ENCODE results near the gene ATP6V1A. TPM values are rescaled to one million over a fixed set of nuclear protein-coding genes. Genes with fewer than 3 reads are reported as not detected.

ATP6V1A gene
- polyA plus RNA-seq, 1 donor from 2014 or later: 225 TPM

GRCh38 chr3:113775516-113775915 is 28.7 kb downstream of the ATP6V1A start:
- H3K9me3 ChIP-seq (ENCODE audit: low read length): no peaks in the 10 kb centered on the region
- no peak overlapping the region for H3K9ac ChIP-seq (ENCODE audit: low read length)
- no peak overlapping the region for H3K27ac ChIP-seq (ENCODE audit: low read length)
- H3F3A ChIP-seq (ENCODE audit: insufficient read depth, low read length, poor library complexity, severe bottlenecking): no peaks in the 10 kb centered on the region
- H2AFZ ChIP-seq (ENCODE audit: low read depth, low read length): no peak overlapping the region
- TF ChIP-seq RAD21 (conservative IDR thresholded peaks at IDR 0.05): no peak
- TF ChIP-seq EZH2 (IDR thresholded peaks at IDR 0.05; ENCODE audit: borderline replicate concordance, insufficient read depth, low read length, poor library complexity, severe bottlenecking): no peak
- no peak for TF ChIP-seq EP300 (conservative IDR thresholded peaks at IDR 0.05; ENCODE audit: poor library complexity, severe bottlenecking)
- TF ChIP-seq REST (IDR thresholded peaks at IDR 0.05; ENCODE audit: borderline replicate concordance): no peak
- no peak for TF ChIP-seq MXI1 (conservative IDR thresholded peaks at IDR 0.05; ENCODE audit: poor library complexity, severe bottlenecking)
- TF ChIP-seq TAF1 (IDR thresholded peaks at IDR 0.05; ENCODE audit: low read depth): no peak
- no peak for TF ChIP-seq POLR2AphosphoS5 (IDR thresholded peaks at IDR 0.05)
- no peak for TF ChIP-seq SMC3 (conservative IDR thresholded peaks at IDR 0.05; ENCODE audit: poor library complexity)
- no peak for TF ChIP-seq CTCF (IDR thresholded peaks at IDR 0.05; ENCODE audit: poor library complexity, severe bottlenecking)
- no peak overlapping the region for H3K4me2 ChIP-seq (ENCODE audit: low read length)
- no peaks in the 10 kb centered on the region for H3K27me3 ChIP-seq (ENCODE audit: insufficient read depth, low read depth, low read length)
- H4K20me1 ChIP-seq (ENCODE audit: insufficient read depth): no peaks in the 10 kb centered on the region
- H3K36me3 ChIP-seq (ENCODE audit: insufficient read depth, low read length): no peaks in the 10 kb centered on the region
- no peak overlapping the region for H3K4me3 ChIP-seq (ENCODE audit: low read length)
- H3K9me2 ChIP-seq (ENCODE audit: insufficient read depth, low read length): no peaks in the 10 kb centered on the region
- no peaks in the 10 kb centered on the region for H3K79me2 ChIP-seq (replicated peaks; ENCODE audit: insufficient read depth, low read length)

- Histone ChIP-seq H3K9me2 (ENCODE audit: insufficient read depth, low read length) (no peaks in the 10 kb centered on the region), H3K27ac (ENCODE audit: low read length) (no peak overlapping the region), H3K36me3 (ENCODE audit: insufficient read depth, low read length) (no peaks in the 10 kb centered on the region), H2AFZ (ENCODE audit: low read depth, low read length) (no peak overlapping the region), H3K79me2 (replicated peaks; ENCODE audit: insufficient read depth, low read length) (no peaks in the 10 kb centered on the region), H3K9me3 (ENCODE audit: low read length) (no peaks in the 10 kb centered on the region), H3K4me2 (ENCODE audit: low read length) (no peak overlapping the region), H3K27me3 (ENCODE audit: insufficient read depth, low read depth, low read length) (no peaks in the 10 kb centered on the region), H3K4me3 (ENCODE audit: low read length) (no peak overlapping the region), H3F3A (ENCODE audit: insufficient read depth, low read length, poor library complexity, severe bottlenecking) (no peaks in the 10 kb centered on the region), H4K20me1 (ENCODE audit: insufficient read depth) (no peaks in the 10 kb centered on the region), H3K9ac (ENCODE audit: low read length) (no peak overlapping the region)
- no peak for TF ChIP-seq TAF1 (IDR thresholded peaks at IDR 0.05; ENCODE audit: low read depth)
- TF ChIP-seq CTCF (IDR thresholded peaks at IDR 0.05; ENCODE audit: poor library complexity, severe bottlenecking): no peak
- no peak for TF ChIP-seq RAD21 (conservative IDR thresholded peaks at IDR 0.05)
- no peak for TF ChIP-seq EP300 (conservative IDR thresholded peaks at IDR 0.05; ENCODE audit: poor library complexity, severe bottlenecking)
- TF ChIP-seq MXI1 (conservative IDR thresholded peaks at IDR 0.05; ENCODE audit: poor library complexity, severe bottlenecking): no peak
These were observed 29.7 kb downstream of the ATP6V1A start for GRCh38 chr3:113776564-113776963.

Data from neural cell (in vitro differentiated cells).